HepG2 (cell line): ENCODE measurements around the gene PSMD3. TPM values are rescaled to one million over a fixed set of nuclear protein-coding genes. Genes with fewer than 3 reads are reported as not detected.

Source experiments
- E2F2 ChIP-seq: sonication (generic); formaldehyde crosslinking; IDR thresholded peaks from 2 replicates; pipeline ENCODE4 v1.4.0; 2020; ENCODE audit warnings: missing genetic modification reagents, borderline replicate concordance
- FOXA3 ChIP-seq: IDR thresholded peaks from 2 replicates; pipeline ENCODE4 v1.6.1; 2016; ENCODE audit warnings: missing genetic modification reagents, missing compliant biosample characterization
- GMEB1 ChIP-seq: sonication (generic); formaldehyde crosslinking; IDR thresholded peaks from 2 replicates; pipeline ENCODE4 v1.5.1; 2020; ENCODE audit warnings: missing genetic modification reagents, mild to moderate bottlenecking, borderline replicate concordance
- KMT2A ChIP-seq: sonication (generic); formaldehyde crosslinking; IDR thresholded peaks from 2 replicates; pipeline ENCODE4 v1.4.0; 2020; ENCODE audit warnings: missing genetic modification reagents
- MEIS2 ChIP-seq: sonication (generic); formaldehyde crosslinking; IDR thresholded peaks from 2 replicates; pipeline ENCODE4 v1.9.0; 2021; ENCODE audit warnings: mild to moderate bottlenecking, missing genetic modification reagents
- PAWR ChIP-seq: sonication (generic); formaldehyde crosslinking; IDR thresholded peaks from 2 replicates; pipeline ENCODE4 v1.4.0; 2020; ENCODE audit warnings: missing genetic modification reagents, mild to moderate bottlenecking, borderline replicate concordance
- RARA ChIP-seq: IDR thresholded peaks from 2 replicates; pipeline ENCODE4 v1.6.1; 2016; ENCODE audit warnings: missing genetic modification reagents, missing compliant biosample characterization
- REST ChIP-seq, 2 experiments: IDR thresholded peaks; 2 replicates each; pipeline ENCODE4 v1.6.1; 2011 to 2012; ENCODE audit warnings: low read length in 2 of 2, borderline replicate concordance in 1 of 2, low read depth in 1 of 2, mild to moderate bottlenecking in 1 of 2, moderate library complexity in 1 of 2
- RNF219 ChIP-seq: sonication (generic); formaldehyde crosslinking; IDR thresholded peaks from 2 replicates; pipeline ENCODE4 v1.5.0; 2020; ENCODE audit warnings: mild to moderate bottlenecking, missing genetic modification reagents
- SP5 ChIP-seq: IDR thresholded peaks from 2 replicates; pipeline ENCODE4 v1.6.1; 2016; ENCODE audit warnings: low read depth, borderline replicate concordance
- YY1 ChIP-seq: IDR thresholded peaks from 2 replicates; pipeline ENCODE4 v1.6.1; 2011; ENCODE audit warnings: low read length, low read depth, moderate library complexity, mild to moderate bottlenecking; ENCODE audit not compliant: insufficient read depth, insufficient replicate concordance
- ZFP1 ChIP-seq: IDR thresholded peaks from 2 replicates; pipeline ENCODE4 v1.6.1; 2016
- ZFYVE20 ChIP-seq: sonication (generic); formaldehyde crosslinking; IDR thresholded peaks from 2 replicates; pipeline ENCODE4 v1.8.0; 2023; ENCODE audit warnings: low read depth, mild to moderate bottlenecking, moderate library complexity, missing genetic modification reagents, borderline replicate concordance
- ZKSCAN5 ChIP-seq: sonication (generic); formaldehyde crosslinking; IDR thresholded peaks from 2 replicates; pipeline ENCODE4 v1.5.1; 2020; ENCODE audit warnings: mild to moderate bottlenecking, missing genetic modification reagents
- ZNF430 ChIP-seq: sonication (generic); formaldehyde crosslinking; IDR thresholded peaks from 2 replicates; pipeline ENCODE4 v1.9.0; 2021; ENCODE audit warnings: mild to moderate bottlenecking, missing genetic modification reagents
- ZNF569 ChIP-seq: sonication (generic); formaldehyde crosslinking; IDR thresholded peaks from 2 replicates; pipeline ENCODE4 v1.5.0; 2020; ENCODE audit warnings: mild to moderate bottlenecking, missing genetic modification reagents, moderate library complexity, borderline replicate concordance
- ZNF703 ChIP-seq: sonication (generic); formaldehyde crosslinking; IDR thresholded peaks from 2 replicates; pipeline ENCODE4 v1.5.1; 2020; ENCODE audit warnings: missing genetic modification reagents, mild to moderate bottlenecking, moderate library complexity, borderline replicate concordance
- ZNF713 ChIP-seq: sonication (generic); formaldehyde crosslinking; IDR thresholded peaks from 2 replicates; pipeline ENCODE4 v1.4.0; 2020; ENCODE audit warnings: mild to moderate bottlenecking, missing genetic modification reagents
- ZNF839 ChIP-seq: sonication (generic); formaldehyde crosslinking; IDR thresholded peaks from 2 replicates; pipeline ENCODE4 v1.4.0; 2020; ENCODE audit warnings: missing genetic modification reagents, mild to moderate bottlenecking, borderline replicate concordance
- ZSCAN25 ChIP-seq: sonication (generic); formaldehyde crosslinking; IDR thresholded peaks from 2 replicates; pipeline ENCODE4 v1.8.0; 2022; ENCODE audit warnings: mild to moderate bottlenecking, missing genetic modification reagents
- ZZZ3 ChIP-seq: sonication (generic); formaldehyde crosslinking; IDR thresholded peaks from 2 replicates; pipeline ENCODE4 v1.4.0; 2020; ENCODE audit warnings: missing genetic modification reagents, mild to moderate bottlenecking, borderline replicate concordance
- polyA plus RNA-seq, 8 experiments: library from polyadenylated mRNA; depleted of rRNA in 3 of 8; stranded (reverse) in 7 of 8; unstranded in 1 of 8; fragments of >200 nt; fragmentation: Illumina TruSeq in 4 of 8; extraction: Trizol in 4 of 8; gene quantifications; 2 replicates each; pipeline versions ENCODE4 v1.2.1 to v1.2.3, GENCODE V29; 2011 to 2016; ENCODE audit warnings: low read depth in 4 of 8, missing spikeins in 1 of 8, mixed read lengths in 1 of 8; ENCODE audit not compliant: insufficient read depth in 1 of 8
- total RNA-seq, 5 experiments: library from RNA; depleted of rRNA; stranded (reverse); fragments of >200 nt; fragmentation: Illumina TruSeq; extraction: Trizol; gene quantifications; 2 replicates each; pipeline ENCODE4 v1.2.3, GENCODE V29; 2016; ENCODE audit warnings: low read depth in 1 of 5

Gene PSMD3
- total and polyA plus RNA-seq, 2 of the 13 experiments (the other 11 are each of a cell fraction or from before 2014, with no cell fraction given) = 97.4 to 146 TPM

- no peak for TF ChIP-seq E2F2
- TF ChIP-seq PAWR (CRISPR knock-in tag) = no peak
- TF ChIP-seq ZNF839 (CRISPR knock-in tag) = no peak
- TF ChIP-seq ZFYVE20 = no peak
- TF ChIP-seq RARA (CRISPR knock-in tag) = no peak
- no peak for TF ChIP-seq KMT2A
- no peak for TF ChIP-seq ZNF703 (CRISPR knock-in tag)
- peak; percentile 63; the same call in 1 of the 2 replicates for TF ChIP-seq ZSCAN25
- TF ChIP-seq SP5 (CRISPR knock-in tag) = no peak
- no peak for TF ChIP-seq ZKSCAN5 (CRISPR knock-in tag)
- no peak for TF ChIP-seq RNF219
- TF ChIP-seq REST (IDR thresholded peaks at IDR 0.05; ENCODE audit: borderline replicate concordance in 1 of 2, low read depth in 1 of 2, low read length in 2 of 2) = no peak
- no peak for TF ChIP-seq ZZZ3 (CRISPR knock-in tag)
- no peak for TF ChIP-seq FOXA3 (CRISPR knock-in tag)
- no peak for TF ChIP-seq ZNF430
- TF ChIP-seq YY1 = no peak
- TF ChIP-seq ZFP1 (CRISPR knock-in tag) = no peak
- TF ChIP-seq ZNF569 (CRISPR knock-in tag) = no peak
- TF ChIP-seq ZNF713 (CRISPR knock-in tag) = no peak
- no peak for TF ChIP-seq GMEB1
- TF ChIP-seq MEIS2 = no peak; the same call in 1 of the 2 replicates
These were observed 46.4 kb downstream of the PSMD3 start (continued) for GRCh38 chr17:40026816-40027613.
